HG03439 (cell line): ENCODE data around the gene BPIFB2.
"Not testable (repeated sequence)": the region's sequence is repeated elsewhere in the genome, so short reads cannot be mapped to it uniquely, and the experiment has no call there.

Experiments
- ATAC-seq: cut with Tn5 transposase; IDR thresholded peaks from one replicate; pipeline ENCODE4 v1.9.1; 2021; ENCODE audit warnings: mild to moderate bottlenecking, moderate library complexity; ENCODE audit not compliant: unreplicated experiment

The BPIFB2 gene

DNA sequence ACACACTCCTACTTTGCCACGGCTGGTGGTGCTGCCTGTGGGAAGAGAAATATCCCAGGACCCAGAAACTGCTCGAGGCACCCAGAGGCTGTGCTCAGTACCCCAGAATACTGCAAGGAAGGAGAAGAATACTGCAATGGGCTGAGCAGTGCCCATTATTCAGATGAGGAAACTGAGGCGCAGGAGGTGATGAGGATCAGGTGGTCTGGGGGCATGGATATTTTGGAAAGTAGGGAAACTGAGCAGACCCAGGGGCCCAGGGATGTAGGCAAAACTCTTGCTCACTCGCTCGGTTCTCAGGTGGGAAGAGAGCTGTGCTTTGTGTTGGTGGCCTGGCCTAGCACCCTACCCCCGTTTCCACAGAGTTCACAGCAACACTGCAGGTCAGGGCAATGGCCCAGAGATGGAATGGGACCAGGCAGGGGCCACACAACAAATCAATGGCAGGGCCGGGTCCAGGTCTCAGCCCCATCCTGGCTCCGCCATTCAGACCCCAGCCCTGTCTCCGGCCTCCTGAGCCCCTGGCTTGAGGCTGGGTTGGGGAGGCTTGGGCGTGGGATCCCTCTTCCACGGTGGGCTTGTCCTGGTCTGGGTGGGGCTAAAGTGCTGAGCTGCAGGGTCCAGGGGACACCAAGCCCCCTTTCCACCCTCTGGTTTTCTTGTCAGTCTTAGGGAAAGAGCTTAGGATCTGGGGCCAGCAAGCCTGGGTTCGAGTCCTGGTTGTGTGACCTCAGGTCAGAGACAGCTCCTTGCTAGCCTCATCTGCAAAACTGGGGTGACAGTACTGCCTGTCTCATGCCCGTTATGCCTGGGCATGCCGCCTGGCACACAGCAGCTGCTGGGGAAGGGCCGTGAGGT lies 37.2 kb upstream of the BPIFB2 start:
- no peak for ATAC-seq

DNA sequence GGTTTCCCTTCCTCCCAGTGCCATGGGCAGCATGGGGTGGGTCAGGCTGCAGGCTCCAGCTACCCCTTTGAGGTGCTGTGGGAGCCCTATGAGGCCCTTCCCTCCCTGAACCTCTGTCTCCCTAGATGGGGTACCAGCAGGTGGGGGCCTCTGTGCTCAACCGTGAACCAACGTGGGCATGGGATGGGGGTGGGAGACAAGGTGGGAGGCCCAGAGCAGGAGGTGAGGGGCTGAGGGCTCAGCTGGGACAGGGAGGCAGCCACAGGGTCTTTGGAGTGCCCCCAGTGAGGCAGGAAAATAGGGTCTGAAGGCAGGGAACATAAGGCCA lies 36.6 kb upstream of the BPIFB2 start:
- no peak for ATAC-seq

DNA sequence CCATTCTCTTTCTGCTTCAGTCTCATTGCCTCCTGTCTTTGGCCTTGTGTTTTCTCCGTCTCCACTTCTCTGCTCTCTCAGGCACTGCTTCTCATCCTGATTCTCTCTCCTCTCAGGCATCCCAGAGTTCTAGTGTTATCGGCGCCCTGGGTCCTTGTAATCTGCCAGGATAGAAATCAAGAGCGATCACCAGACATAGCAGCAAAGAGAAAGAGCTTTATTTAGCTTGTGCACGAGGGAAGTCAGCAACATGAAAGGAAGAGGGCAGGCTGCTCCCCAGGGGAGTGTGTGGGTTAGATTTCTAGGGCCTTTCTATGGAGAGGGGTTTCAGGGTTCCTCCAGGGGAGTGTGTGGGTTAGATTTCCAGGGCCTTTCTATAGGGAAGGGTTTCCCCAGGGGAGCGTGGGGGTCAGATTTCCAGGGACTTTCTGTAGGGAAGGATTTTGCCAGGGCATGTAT lies 35.8 kb upstream of the BPIFB2 start:
- ATAC-seq, result peak; percentile 18

DNA sequence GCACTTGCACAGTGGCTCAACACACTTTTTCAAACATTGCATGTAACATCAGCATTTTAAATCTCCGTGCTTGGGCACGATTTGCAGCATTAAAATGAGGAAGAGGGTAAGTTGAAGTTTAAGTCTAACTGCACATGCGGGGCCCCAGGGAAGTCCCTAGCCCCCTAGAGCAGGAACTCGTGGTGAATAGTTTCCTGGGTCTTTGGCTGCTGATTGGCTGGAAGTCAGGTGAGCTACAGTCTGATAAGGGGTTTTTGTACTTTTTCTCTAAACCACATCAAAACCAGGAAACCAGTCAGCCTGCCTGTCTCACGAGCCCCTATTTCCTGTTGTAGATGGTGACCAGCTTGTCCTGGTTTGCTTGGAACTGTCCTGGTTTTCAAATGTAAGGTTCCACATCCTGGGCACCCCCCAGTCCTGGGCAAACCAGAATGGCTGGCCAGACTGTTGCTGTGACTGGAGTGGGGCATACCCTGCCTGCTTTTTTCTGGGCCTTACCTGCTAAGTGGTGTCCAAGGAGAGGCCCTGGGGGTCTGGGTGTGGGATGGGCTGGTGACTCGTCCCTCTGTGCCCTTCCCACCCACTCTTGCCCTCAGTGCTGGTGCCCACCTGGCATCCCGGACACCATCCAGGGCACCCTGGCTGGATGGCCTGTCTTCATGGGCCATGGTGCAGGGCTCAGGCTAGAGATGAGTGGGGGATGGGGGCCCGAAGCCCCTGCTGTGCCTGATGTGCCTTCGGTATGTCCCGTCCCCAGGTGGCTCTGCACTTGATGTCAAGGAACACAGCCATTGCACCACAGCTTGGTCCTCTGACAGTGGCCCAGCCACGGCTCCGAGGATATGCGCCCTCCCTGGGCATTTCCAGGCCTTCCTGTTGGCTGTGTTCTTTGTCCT lies 35.1 kb upstream of the BPIFB2 start:
- peak; percentile 80 for ATAC-seq

DNA sequence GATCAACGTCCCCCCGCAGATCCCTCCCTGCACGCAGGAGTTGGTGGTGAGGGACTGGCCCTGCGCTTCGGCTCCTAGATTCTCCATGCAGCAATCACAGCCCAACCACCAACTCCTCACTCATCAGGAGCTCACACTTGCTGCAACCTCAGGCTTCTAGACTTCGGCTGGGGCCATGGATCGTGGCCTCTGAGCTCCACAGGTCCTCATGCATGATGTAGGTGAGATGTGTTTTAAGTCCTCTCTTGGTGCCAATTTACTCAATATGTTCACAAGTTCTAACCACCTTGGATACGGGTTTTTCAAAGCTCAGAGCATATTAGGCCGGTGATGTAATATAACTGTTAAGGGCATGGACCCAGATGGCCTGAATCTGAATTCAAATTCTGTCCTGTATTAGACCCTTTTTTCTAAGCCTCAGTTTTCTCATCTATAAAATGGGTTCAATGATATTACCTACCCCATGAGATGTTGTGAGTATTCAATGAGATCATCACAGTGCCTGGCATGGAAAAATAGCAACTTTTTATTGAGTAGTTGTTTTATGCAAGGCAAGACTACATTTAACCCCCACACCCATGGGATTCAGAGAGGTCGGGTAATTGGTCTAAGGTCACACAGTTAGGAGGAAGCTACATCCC lies 34.3 kb upstream of the BPIFB2 start:
- no peak for ATAC-seq

DNA sequence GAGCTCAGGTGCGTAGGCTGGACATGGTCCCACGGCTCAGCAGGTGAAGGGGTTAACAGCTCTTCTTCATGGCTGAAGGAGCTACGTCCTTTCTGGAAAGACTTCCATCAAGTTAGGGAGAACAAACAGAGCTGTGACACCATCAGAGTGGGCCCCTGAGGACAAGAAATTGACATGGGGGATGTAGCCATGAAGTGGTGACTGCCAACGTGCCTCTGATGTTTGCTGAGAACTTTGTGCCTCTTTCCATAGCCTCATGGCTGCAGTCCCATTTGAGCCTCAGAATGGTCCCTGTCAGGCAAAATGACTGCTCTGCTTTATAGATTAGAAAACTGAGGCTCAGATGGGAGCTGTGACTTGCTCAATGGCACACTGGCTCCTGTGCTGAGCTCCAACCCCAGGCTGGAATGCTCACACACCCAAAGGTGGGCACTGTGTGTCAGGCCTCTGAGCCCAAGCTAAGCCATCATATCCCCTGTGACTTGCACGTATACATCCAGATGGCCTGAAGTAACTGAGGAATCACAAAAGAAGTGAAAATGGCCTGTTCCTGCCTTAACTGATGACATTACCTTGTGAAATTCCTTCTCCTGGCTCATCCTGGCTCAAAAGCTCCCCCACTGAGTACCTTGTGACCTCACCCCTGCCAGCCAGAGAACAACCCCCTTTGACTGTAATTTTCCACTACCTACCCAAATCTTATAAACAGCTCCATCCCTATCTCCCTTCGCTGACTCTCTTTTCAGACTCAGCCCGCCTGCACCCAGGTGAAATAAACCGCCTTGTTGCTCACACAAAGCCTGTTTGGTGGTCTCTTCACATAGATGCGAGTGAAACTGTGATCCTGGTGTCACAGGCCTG lies 33.1 kb upstream of the BPIFB2 start:
- ATAC-seq, result not testable (repeated sequence)

DNA sequence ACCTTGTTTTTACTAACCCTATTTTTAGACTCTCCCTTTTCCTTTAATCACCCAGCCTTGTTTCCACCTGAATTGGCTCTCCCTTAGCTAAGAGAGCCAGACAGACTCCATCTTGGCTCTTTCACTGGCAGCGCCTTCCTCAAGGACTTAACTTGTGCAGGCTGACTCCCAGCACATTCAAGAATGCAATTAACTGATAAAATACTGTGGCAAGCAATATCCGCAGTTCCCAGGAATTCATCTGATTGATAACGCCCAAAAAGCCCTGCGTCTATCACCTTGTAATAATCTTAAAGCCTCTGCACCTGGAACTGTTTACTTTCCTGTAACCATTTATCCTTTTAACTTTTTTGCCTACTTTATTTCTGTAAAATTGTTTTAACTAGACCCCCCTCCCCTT lies 32.4 kb upstream of the BPIFB2 start:
- not testable (repeated sequence) for ATAC-seq

DNA sequence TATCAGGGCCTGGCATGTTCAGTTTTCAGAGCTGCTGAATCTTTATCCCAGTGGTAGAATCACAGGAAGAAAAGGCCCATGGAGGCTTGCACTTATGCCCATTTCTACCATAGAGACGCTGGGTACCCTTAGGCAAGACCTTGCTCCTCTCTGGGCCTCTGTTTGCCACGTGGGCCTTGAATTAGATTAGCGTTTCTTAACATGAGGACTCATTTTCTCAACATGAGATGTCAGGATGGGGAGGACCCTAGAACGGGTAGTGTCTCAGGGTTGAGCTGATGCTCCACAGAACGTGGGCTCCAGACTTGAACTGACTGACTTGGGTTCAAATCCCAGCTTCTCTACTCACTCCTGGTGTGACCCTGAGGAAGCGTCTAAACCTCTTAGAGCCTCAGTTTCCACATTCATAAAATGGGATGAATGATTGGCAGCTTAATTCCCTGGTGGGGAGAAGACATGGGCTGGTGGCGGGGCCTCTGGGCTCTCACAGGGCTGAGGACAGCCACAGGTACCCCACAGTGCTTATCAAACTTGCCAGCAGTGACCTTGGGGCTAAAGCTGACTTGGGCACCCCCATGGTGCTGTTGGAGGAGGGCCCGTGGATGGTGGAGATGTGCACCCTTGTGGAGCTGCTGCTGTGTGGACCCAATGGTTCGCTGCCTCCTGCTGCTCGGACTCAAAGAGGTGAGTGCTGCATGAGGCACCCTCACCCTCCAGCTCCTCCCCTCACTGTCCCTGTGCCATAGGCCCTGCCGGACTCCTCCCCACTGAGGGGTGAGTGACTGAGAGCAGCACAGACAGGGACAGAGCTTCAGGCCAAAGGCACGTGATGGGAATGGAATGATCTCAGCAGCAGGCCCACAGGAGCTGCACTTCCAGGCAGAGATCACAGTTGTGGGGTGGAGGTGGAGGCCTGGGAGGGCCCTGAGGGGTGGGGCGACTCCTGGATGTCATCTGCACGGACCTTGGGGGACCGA lies 31.5 kb upstream of the BPIFB2 start:
- no peak for ATAC-seq

DNA sequence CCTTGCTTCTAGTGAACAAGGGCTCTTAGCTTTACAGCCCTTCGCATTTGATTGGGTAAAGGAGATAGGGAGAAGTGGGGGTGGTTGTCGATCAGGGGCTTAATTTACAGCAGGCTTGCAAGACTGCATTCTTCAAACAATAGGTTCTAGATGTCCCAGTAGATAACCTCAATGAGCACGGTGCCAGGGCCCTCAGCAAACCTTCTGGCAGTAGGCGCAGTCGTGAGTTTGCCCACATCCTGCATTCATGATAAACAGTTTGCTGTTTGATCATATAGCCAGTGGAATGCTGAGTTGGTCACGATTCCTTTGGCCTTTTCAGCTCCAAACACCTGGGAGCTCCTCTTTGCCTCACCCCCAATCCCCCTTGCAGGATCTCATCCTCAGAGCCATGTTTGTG lies 30.8 kb upstream of the BPIFB2 start:
- ATAC-seq, result no peak

DNA sequence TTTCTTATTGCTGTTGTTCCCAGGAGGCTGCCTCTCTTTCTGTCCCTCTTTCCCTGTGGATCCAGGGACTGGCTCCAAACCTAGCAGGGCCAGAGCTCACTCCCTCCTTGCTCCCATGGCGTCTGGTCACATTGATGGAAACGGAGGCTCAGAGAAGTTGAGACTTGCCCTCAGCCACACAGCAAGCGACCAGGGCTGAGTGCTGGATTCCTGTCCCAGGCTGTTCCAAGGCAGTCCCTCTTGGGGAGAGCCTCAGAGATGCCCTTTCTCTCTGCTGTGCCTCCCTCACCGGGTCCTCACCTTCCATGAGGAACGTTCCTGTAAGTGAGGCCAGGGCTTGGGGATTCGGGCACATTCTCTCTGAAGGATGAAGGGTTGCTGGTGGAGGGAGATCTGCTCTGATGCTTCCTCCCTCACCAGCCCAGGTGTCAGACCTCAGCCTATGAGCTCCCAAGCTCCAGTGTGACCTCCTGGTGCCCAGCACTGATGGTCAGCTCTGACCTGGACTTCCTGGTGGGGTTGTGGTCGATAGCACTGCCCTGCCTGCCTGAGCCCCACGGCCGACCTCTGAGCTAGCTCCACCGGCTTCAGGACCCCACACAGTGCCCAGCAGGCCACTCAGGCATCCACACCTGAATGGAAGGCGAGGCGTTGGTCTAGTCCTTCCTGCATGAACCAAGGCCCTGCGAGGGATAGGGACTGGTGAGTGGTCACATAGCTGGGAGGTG lies 30.1 kb upstream of the BPIFB2 start:
- no peak for ATAC-seq

DNA sequence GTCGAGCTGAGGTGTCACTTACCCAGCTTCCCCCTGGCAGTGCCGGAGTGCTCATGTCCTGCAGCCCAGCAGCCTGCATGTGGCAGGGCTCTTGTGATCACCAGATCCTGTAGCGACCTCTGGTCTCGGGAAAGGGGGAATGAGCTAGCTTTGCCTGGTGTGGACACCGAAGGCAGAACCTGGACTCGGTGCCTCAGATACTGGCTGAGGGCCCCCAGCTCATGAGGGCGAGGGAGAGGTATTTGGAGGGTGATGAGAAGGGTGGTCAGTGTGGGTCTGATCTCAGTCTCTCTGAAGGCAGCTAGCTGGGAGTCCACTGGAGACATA lies 29.5 kb upstream of the BPIFB2 start:
- no peak for ATAC-seq

DNA sequence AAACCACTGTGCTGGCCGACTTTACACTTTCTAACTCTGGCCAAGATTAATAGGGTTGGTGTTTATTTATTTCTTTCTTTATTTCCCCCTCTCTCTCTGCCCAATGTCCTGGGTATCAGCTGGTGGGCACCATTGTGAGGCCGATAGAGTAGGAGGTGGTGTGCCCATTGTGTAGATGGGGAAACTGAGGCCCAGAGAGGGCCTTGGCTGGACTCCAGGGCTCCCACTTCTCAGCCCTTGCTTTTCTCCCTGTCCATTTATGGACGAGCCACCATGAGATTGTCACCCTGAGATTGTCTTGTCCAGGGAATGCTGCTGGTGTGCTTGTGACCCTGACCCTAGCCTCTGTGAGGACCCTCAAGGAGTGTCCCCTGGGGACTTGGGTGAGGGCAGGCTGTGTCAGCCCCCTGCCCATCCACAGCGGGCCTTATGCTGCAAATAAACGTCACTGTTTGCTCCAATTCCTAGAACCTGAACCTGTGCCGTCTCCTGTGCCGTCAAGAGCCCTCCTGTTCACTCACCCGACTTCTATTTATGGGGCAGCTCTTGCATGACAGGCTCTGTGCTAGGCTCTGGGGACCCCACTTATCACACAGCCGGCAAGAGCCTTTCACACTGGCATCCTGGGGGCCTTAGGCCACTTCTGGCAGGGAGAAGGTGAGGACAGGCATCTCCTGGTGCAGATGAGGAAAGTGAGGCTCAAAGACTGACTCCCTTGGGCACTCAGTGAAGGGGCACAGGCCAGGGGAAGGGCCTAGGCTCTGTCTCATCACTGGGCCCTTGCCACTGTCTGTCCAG lies 28.1 kb upstream of the BPIFB2 start:
- ATAC-seq, result no peak

DNA sequence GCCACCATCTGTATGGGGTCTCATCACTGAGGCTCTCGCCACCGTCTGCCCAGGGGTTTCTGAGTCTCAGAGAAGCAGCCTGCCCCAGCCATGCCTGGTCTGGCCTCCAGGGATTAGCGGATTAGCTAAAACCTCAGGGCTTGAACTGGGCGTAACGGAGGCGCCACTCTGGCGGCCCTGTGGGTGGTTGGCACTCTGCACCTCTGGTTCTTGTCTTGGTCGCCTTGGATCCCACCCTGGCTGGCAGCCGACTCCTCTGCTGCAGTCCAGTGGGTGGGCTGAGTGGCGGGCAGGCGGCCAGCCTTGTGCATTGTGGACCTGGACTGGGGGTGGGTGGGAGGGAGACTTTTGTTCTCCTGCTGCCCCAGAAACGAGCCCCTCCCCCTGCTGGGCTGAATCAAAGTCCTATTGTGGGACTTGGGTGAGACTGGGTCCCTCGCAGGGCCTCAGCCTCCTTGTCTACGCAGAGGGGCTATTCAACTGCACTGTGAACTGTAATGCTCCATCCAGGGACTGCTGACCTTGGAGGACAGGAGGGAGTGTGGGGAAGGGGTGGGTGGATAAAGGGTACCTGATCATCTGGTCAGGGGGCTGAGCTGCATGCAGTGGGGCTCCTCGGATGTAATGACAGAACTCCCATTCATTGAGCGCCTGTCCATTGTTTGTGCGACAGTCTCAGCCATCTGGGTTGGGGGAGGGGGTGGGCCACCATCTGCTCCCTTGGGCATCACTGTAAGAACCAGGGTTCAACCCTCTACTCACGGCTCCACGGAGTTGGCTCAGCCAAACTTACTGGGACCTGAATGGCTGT lies 27.2 kb upstream of the BPIFB2 start:
- ATAC-seq, result no peak

DNA sequence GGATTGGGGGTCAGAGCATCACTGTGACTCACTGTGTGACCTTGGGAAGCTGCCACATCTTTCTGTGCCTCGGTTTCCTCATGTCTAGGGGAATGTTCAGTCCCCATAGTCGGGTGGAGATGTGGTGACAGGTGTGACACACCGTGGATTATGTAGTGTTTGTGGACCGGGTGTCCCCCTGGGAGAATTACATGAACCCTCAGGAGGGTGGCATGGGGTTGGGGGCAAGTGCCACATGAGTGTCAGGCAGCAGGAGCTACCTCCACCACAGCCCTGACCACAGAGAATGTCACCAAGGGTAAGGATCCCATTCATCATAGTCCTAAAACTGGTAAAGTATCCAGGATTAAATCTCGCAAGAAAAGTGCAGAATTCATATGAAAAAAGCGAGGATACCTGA lies 26.5 kb upstream of the BPIFB2 start:
- no peak for ATAC-seq

DNA sequence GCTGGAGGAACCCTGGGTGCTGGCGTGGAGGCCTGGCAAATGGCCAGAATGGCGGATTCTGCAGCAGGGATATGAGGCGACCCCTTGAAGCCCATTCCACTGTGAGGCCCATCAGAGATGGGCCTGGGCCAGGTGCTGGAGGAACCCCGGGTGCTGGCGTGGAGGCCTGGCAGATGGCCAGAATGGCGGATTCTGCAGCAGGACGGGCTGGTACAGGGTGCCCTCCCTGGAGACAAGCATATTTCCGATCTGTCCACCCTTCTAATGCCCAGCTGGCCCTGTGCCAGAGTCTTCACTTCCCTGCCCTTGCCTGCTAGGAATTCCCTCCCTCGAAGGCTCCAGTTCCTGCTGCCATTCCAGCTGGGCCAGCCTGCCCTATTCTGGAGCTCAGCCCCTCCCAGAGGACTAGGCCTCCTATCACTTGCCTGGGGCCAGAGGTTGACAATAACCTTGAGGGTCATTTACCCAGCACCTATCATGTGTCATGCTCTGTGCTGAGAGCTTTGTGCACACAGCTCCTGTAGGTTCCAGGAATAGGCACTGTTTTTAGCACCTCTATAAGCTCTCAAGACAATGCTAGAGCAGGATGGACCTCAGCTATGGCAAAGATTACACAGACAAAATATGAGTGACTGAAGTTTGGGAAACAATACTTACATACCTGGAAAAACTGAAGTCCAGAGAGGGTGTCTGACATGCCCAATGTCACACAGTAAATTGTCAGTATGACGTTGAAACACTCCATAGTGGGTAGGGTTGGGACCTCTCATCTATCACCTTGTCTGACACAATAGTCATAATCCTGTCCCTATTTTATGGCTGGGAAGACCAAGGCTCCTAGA lies 24.7 kb upstream of the BPIFB2 start:
- no peak for ATAC-seq

DNA sequence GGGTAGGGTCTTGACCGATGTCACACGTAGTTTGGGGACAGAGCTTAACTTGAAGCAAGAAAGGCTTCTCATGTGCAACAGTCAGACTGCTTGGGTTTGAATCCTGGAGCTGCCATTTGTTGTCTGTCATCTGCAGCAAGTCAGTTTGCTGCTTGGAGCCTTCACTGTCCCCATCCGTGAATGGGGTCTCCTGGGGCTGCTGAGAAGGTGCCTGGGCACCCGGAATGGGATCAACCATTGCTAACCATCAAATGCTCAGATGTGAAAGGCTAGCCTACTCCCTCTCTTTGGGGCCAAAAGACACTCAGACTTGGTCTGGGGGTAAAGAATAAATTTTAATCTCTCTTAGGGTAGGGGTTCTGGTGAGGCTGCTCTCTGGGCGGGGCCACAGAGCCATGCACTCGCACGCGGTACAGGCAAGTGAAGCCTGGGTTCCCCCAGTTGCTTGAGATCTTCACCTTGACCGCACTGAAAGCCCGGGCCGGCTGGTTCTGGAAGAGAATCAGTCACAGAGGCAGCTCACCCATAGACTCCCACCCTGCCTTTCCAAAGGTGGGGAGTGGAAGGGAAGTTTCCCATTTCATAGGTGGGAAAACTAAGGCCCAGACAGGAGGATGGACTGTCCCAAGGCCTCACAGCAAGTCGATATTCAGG lies 23.9 kb upstream of the BPIFB2 start:
- ATAC-seq, result no peak
